EH (cell line): ENCODE measurements around the gene SLC16A5.
A peak's percentile ranks its signal among the peaks of the same experiment; 100 is the strongest.

Source experiments
- DNase-seq: peaks from one replicate; pipeline ENCODE4 v3.0.0-alpha.2; 2015; ENCODE audit warnings: low read depth

SLC16A5 gene

DNA sequence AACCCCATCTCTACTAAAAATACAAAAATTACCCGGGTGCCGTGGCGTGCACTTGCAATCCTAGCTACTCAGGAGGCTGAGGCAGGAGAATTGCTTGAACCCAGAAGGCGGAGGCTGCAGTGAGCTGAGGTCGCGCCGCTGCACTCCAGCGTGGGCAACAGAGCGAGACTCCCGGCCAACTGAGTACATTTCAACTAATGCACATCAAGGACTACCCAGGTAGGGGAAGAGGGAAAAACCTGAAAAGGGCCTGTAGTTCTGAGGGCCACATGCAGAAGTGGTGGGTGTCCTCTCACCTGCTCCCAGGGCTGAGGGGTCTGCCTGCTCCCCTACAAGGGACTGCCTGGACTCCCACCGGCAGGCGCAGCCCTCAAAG is 584 bp upstream of the SLC16A5 start:
- DNase-seq, result no peak

DNA sequence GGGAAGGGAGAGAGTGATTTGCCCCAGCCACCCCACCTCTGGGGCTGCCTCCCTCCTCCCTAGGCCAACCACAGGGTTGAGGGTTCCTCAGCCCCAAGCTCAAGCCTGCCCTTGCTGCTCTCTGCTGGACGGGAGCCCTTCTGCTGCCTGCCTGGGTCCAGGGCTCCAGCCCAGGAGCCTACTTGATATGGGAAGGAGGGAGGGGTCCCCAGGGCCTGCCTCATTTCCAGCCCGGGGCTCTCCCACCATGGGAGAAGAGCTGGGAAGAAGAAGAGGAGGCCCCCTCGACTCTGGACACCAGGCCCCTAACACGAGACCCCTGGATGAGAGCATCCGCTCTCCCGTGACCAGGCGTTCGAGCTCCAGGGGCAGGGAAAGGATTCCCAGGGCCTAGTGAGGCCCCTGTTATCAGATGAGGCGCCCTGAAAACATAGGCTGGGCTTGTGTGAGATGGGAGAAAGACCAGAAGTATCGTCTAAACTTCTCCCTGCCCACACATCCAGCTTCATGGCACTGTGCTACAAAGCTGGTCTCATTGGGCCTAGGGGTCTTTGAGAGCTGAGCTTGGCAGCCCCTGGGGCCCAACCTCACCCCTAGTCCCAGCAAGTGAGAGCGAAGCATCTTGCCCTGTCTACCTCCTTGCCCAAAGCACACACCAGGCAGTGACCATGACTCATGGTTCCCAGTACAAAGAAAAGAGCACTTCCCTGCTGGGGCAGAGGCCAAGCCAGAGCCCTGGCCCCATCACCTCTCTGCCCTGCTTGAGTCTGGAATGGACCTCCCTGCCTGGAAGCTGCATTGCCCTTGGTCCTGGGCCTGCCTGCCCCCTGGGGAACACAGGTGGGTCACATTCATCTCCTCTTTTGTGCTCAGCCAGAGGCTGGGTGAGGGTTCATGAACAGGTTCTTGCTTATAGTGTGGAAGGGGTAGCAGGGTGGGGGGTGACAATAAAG is 987 bp downstream of the SLC16A5 start:
- DNase-seq, result peak; percentile 64

GRCh38 chr17:75090871-75091854 is 3.4 kb downstream of the SLC16A5 start:
- DNase-seq, result no peak

DNA sequence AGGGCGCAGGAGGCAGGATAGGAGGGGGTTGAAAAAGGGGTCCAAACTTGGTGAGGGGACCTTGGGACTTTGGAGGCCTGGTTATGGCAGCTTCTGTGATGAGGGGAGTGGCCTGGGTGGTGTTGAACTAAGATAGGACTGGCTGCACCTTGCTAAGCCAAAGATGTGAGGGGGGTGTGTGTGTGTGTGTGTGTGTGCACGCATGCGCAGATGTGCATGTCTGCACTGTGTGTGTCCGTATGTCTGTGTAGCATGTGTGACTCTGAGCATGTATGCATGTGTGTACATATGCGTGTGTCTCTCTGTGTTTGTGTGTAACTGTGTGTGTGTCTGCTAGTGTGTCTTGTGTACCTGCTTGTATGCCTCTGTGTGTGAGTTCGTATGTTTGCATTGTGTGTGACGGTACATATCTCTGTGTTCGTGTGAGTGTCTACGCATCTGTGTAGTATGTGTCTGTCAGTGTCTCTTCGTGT is 4.1 kb downstream of the SLC16A5 start:
- no peak for DNase-seq

DNA sequence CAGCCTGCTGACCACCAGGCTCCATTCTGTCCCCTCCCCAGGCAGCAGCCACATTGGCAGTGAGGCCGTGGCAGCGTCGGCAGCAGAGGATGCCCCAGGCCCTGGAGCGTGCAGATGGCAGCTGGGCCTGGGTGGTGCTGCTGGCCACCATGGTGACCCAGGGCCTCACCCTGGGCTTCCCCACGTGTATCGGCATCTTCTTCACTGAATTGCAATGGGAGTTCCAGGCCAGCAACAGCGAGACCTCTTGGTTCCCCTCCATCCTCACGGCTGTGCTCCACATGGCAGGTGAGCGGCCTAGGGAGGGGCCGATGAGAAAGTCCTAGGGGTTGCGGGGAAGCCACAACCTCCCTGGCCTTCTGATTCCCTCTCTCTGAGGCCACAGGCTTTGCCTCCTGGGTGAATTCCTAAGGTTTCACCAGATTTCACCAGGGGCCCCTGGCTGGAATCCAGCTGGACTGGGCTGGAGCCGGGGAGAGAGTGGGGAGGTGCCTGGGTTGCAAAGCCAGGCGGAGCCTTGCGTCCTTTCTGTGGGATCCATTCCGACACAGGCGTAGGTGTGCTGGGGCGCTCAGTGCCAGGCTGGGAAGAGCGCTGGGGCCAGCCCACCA is 5.9 kb downstream of the SLC16A5 start:
- no peak for DNase-seq

- no peak for DNase-seq
These were observed 7.2 kb downstream of the SLC16A5 start for GRCh38 chr17:75094871-75095399.

DNA sequence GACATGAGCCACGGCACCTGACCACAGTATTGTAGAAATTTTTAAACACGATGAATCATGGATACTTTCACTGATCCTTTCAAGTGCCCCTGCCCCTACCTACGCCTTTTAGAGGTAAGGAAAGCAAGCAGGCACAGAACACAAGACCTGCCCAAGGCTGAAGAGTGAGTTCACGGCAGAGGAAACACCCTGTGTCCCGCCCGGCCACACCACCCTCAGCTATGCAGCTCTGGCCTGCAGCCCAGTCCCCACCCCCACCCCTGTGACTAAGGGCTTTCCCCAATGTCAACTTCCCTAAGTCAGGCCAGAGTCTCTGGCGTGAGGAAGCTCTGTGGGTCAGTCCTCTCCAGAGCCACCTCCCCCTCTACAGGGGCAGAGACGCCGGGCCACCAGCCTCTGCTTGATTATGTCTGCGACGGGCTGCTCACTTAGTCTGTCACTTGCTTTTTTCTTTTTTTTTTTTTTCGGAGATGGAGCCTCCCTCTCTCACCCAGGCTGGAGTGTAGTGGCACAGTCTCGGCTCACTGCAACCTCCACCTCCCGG is 8.4 kb downstream of the SLC16A5 start:
- peak; percentile 88 for DNase-seq

- no peak for DNase-seq
These were observed 10.1 kb downstream of the SLC16A5 start for GRCh38 chr17:75097865-75098264.

- no peak for DNase-seq
These were observed 11.1 kb downstream of the SLC16A5 start for GRCh38 chr17:75098861-75099260.

DNA sequence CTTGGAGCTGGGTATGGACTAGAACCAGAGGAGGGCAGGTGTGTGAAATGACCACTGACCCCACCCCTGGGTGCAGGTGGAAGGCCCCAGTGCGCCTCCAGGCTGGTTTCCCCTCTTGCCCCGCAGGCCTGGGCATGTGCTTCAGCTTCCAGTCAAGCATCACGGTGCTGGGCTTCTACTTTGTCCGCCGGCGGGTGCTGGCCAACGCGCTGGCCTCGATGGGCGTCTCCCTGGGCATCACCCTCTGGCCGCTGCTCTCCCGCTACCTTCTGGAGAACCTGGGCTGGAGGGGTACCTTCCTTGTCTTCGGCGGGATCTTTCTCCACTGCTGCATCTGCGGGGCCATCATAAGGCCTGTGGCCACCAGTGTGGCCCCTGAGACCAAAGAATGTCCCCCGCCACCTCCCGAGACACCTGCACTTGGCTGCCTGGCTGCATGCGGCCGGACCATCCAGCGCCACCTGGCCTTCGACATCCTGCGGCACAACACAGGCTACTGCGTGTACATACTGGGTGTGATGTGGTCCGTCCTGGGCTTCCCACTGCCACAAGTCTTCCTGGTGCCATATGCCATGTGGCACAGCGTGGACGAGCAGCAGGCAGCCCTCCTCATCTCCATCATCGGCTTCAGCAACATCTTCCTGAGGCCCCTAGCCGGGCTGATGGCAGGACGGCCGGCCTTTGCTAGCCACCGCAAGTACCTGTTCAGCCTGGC is 12.3 kb downstream of the SLC16A5 start:
- no peak for DNase-seq

- DNase-seq, result no peak
These were observed 14.6 kb downstream of the SLC16A5 start for GRCh38 chr17:75102385-75102821.

- no peak for DNase-seq
These were observed 16.1 kb downstream of the SLC16A5 start for GRCh38 chr17:75103601-75104554.

GRCh38 chr17:75105126-75106080 is 17.6 kb downstream of the SLC16A5 start:
- peak; percentile 44 for DNase-seq

DNA sequence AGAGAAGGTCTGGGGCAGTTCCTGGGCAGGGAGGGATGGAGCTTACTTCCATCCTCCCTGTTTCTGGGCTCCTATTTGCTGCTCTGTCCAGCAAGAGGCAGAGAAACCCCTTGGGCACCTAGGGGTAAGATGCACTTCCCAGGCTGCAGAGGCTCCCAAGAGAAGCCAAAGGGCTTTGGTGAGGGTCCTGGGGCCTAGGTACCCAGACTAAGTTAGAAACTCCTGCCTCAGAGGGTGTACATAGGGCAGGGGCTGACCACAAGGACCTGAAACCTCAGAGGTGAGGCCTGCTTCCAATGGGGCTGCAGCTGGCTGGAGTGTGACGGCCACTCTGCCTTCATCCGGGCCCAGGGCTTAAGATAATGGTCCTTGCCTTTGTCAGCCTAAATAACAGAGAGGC is 20.4 kb downstream of the SLC16A5 start:
- DNase-seq, result no peak

DNA sequence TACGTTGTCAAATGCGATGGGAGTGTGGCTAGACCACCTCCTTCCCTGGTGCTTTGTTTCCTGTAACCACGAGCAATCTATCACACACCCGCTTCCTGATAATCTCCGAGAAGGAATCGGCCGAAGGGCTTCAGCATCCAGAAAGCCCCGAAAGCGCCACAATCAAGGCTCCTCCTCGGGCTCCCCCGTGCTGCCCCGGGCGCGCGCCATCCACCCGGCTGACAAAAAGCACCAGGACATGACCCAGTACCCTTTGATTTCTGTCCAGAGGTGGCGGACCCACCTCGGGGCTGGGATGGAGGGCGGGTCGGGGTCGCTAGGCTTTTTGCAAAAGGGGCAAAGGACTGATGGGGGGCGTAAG is 21.3 kb downstream of the SLC16A5 start:
- no peak for DNase-seq

DNA sequence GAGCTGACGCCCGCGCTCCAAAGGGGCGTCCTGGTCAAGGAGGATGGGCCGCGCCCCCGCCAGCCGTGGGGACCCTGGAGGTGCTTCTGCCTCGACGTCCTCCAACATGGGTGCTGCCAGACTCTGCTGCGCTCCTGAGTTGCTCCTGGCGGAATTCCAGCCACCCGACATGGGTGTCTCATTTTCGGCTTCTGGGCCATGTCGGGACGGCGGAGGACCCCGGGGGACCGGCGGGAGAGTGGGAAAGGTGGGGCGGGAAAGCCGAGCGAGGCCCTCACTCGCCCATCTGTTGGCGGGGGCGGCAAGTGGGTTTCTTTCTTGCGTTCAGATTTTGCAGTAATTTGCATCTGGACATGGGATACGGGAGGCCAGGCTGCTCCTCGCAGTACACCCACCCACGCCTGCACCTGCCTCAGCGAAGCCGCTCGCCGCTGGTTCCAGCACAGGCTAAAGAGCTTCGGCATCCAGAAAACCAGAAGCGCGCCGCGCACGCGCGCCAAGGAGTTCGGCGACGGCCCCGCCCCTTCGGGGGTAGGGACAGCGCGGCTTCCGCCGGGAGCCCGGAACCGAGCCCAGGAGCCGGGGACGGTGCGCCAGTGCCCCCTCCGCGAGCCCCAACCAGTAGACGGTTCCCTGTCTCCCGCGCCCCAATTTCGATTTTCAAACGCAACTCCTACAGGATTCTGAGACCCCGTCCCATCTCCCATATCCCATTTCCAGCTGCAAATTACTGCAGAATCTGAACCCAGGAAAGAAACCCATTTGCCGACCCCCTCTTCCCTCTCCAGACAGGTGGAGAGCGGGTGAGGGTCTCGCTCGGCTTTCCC is 21.9 kb downstream of the SLC16A5 start, which contains the start of gene ARMC7:
Gene ARMC7 (plus strand): TSS at position 563 of the 827 bp plus-strand sequence. CDS start 320 bp downstream, outside the sequence.
- DNase-seq, result peak; percentile 86

DNA sequence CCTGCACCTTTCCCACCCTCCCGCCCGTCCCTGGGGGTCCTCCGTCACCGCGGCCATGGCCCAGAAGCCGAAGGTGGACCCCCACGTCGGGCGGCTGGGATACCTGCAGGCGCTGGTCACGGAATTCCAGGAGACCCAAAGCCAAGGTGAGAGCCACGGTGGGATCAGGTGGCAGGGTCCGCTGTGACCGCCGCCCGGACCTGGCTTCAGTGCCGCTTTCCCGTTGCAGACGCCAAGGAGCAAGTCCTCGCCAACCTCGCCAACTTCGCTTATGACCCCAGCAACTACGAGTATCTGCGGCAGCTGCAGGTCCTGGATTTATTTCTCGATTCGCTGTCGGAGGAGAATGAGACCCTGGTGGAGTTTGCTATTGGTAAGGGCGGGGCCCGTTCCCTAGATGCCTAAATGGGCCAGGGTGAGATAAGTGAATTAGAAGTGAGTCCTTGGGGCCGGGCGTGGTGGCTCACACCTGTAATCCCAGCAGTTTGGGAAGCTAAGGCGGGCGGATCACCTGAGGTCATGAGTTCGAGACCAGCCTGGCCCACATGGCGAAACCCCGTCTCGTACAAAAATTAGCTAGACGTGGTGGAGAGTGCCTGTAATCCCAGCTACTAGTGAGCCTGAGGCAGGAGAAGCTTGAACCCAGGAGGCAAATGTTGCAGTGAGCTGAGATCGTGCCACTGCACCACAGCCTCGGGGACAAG is 22.6 kb downstream of the SLC16A5 start:
- peak; percentile 29 for DNase-seq
